HG03558 (cell line): ENCODE results near the gene FEV.

ENCODE experiments used
- ATAC-seq: cut with Tn5 transposase; IDR thresholded peaks from one replicate; pipeline ENCODE4 v1.9.1; 2021; ENCODE audit warnings: moderate number of reproducible peaks; ENCODE audit not compliant: unreplicated experiment; ENCODE audit errors: extremely low read depth

The FEV gene

GRCh38 chr2:218980735-218981389 is 4.1 kb downstream of the FEV start:
- ATAC-seq, result no peak

GRCh38 chr2:218979846-218980734 is 4.9 kb downstream of the FEV start:
- no peak for ATAC-seq

GRCh38 chr2:218975060-218975777 is 9.8 kb downstream of the FEV start:
- no peak for ATAC-seq

GRCh38 chr2:218970894-218971293 is 14.1 kb downstream of the FEV start:
- no peak for ATAC-seq

GRCh38 chr2:218964041-218964771 is 20.8 kb downstream of the FEV start:
- ATAC-seq, result no peak

GRCh38 chr2:218963601-218964000 is 21.4 kb downstream of the FEV start:
- no peak for ATAC-seq

GRCh38 chr2:218962859-218963492 is 22.0 kb downstream of the FEV start:
- ATAC-seq, result no peak

GRCh38 chr2:218961651-218962570 is 23.1 kb downstream of the FEV start:
- no peak for ATAC-seq

- no peak for ATAC-seq
Observed at GRCh38 chr2:218961229-218961628, 23.8 kb downstream of the FEV start.

GRCh38 chr2:218960309-218961165 is 24.4 kb downstream of the FEV start:
- no peak for ATAC-seq

GRCh38 chr2:218959761-218960308 is 25.1 kb downstream of the FEV start:
- ATAC-seq, result no peak

- peak; percentile 92 for ATAC-seq
Observed at GRCh38 chr2:218959141-218959731, 25.7 kb downstream of the FEV start, which contains the start of gene CDK5R2. Gene CDK5R2, plus strand, starts transcription at chr2:218959666. Its CDS starts 155 bp downstream, at chr2:218959821.

- ATAC-seq, result no peak
Observed at GRCh38 chr2:218958276-218958675, 26.7 kb downstream of the FEV start.

- no peak for ATAC-seq
Observed at GRCh38 chr2:218957671-218958070, 27.3 kb downstream of the FEV start.

- no peak for ATAC-seq
Observed at GRCh38 chr2:218956039-218956438, 28.9 kb downstream of the FEV start.

- no peak for ATAC-seq
Observed at GRCh38 chr2:218954541-218955300, 30.3 kb downstream of the FEV start.
